HL-60 (cell line): ENCODE measurements around the gene SAMD3.
A peak's percentile ranks its signal among the peaks of the same experiment; 100 is the strongest.

Source experiments
- DNase-seq, 2 experiments: peaks; one replicate each; pipeline ENCODE4 v3.0.0-alpha.2; 2010 to 2020; ENCODE audit warnings: low read depth in 1 of 2, low spot score in 1 of 2
- H3K27ac ChIP-seq: fragments of 250-450 bp; sonication (Bioruptor Pico); replicated peaks from 2 replicates; pipeline ENCODE4 v1.5.1; 2020; ENCODE audit warnings: mild to moderate bottlenecking, moderate library complexity
- H3K27me3 ChIP-seq: fragments of 250-450 bp; sonication (Bioruptor Pico); 2 replicates; pipeline ENCODE4 v1.5.1; 2021; ENCODE audit warnings: mild to moderate bottlenecking, moderate library complexity; ENCODE audit not compliant: insufficient read depth, poor library complexity, severe bottlenecking
- H3K4me3 ChIP-seq: replicated peaks from 2 replicates; pipeline ENCODE4 v1.5.1; 2011; ENCODE audit warnings: mild to moderate bottlenecking, control low read depth, low read length; ENCODE audit not compliant: insufficient read depth
- CTCF ChIP-seq: IDR thresholded peaks from one replicate; pipeline ENCODE4 v1.5.1; 2011; ENCODE audit warnings: low read length, control low read depth, inconsistent platforms; ENCODE audit not compliant: insufficient read depth
- GABPA ChIP-seq: IDR thresholded peaks from 2 replicates; pipeline ENCODE4 v1.6.1; 2012; ENCODE audit warnings: low read depth
- POLR2AphosphoS5 ChIP-seq: IDR thresholded peaks from 2 replicates; pipeline ENCODE4 v1.6.1; 2012; ENCODE audit warnings: low read depth
- REST ChIP-seq: IDR thresholded peaks from 2 replicates; pipeline ENCODE4 v1.6.1; 2012; ENCODE audit warnings: low read depth; ENCODE audit not compliant: insufficient replicate concordance
- SPI1 ChIP-seq: IDR thresholded peaks from 2 replicates; pipeline ENCODE4 v1.6.1; 2012; ENCODE audit warnings: low read depth, mild to moderate bottlenecking, borderline replicate concordance

SAMD3 gene

GRCh38 chr6:130105996-130106704, 116.6 kb downstream of the SAMD3 start:
- no peak overlapping the region for H3K4me3 ChIP-seq
- peak overlapping the region; percentile 51 for H3K27ac ChIP-seq
- peak in 1 of 2 experiments; percentile 73 for DNase-seq
- no peaks in the 10 kb centered on the region for H3K27me3 ChIP-seq
- TF ChIP-seq SPI1 (peak; percentile 99), REST (no peak)

GRCh38 chr6:130099119-130099518, 123.6 kb downstream of the SAMD3 start:
- TF ChIP-seq POLR2AphosphoS5 (no peak), REST (no peak), GABPA (no peak), SPI1 (no peak), CTCF (no peak)
- Histone ChIP-seq H3K27ac (no peak overlapping the region), H3K4me3 (no peak overlapping the region), H3K27me3 (no peaks in the 10 kb centered on the region)
- DNase-seq = no peak

GRCh38 chr6:130098317-130098716, 124.4 kb downstream of the SAMD3 start:
- Histone ChIP-seq H3K4me3 (no peak overlapping the region), H3K27ac (no peak overlapping the region), H3K27me3 (no peaks in the 10 kb centered on the region)
- no peak for DNase-seq
- no peak for TF ChIP-seq CTCF
